D721Med (cell line): ENCODE measurements around the gene PREP.

ENCODE experiments used
- DNase-seq: peaks from one replicate; pipeline ENCODE4 v3.0.0; 2011; ENCODE audit warnings: low spot score; ENCODE audit not compliant: insufficient read length
- FAIRE-seq: peaks from 2 replicates; lab custom pipeline; 2011; peaks lifted over from hg19 to GRCh38; lab: Jason Lieb, UNC
- CTCF ChIP-seq: IDR thresholded peaks from 2 replicates; pipeline ENCODE4 v1.5.1; 2012; ENCODE audit warnings: mild to moderate bottlenecking, control low read depth; ENCODE audit not compliant: insufficient read depth; ENCODE audit errors: missing control alignments

Gene PREP

GRCh38 chr6:105259913-105260889 is 142.7 kb downstream of the PREP start:
- no peak for DNase-seq
- FAIRE-seq: no peak

GRCh38 chr6:105258816-105259215 is 144.1 kb downstream of the PREP start:
- FAIRE-seq (no peak), DNase-seq (no peak)
- TF ChIP-seq CTCF: no peak

More at GRCh38 chr6:105259913-105260889, 142.7 kb downstream of the PREP start:
- TF ChIP-seq CTCF: no peak

- DNase-seq (no peak), FAIRE-seq (no peak)
- no peak for TF ChIP-seq CTCF
Measured at GRCh38 chr6:105257340-105257739, 145.5 kb downstream of the PREP start.

GRCh38 chr6:105256619-105257018 is 146.3 kb downstream of the PREP start:
- no peak for FAIRE-seq
- TF ChIP-seq CTCF: no peak
- no peak for DNase-seq

- no peak for TF ChIP-seq CTCF
- DNase-seq: no peak
- FAIRE-seq: no peak
Measured at GRCh38 chr6:105253787-105254186, 149.1 kb downstream of the PREP start.

GRCh38 chr6:105251689-105252088 is 151.2 kb downstream of the PREP start:
- no peak for TF ChIP-seq CTCF
- DNase-seq (no peak), FAIRE-seq (no peak)

- no peak for DNase-seq
- no peak for TF ChIP-seq CTCF
- FAIRE-seq: no peak
Measured at GRCh38 chr6:105250533-105250932, 152.3 kb downstream of the PREP start.
